ENCODE measurements around the gene FOXA2.

GRCh38 chr20:22607695-22608094 is 23.3 kb upstream of the FOXA2 start:
- no peak for TF ChIP-seq CTCF (IDR thresholded peaks at IDR 0.05)
- TF ChIP-seq POLR2A (IDR thresholded peaks at IDR 0.05): no peak
